Measurements from ENCODE around the gene HOXC13.

DNA sequence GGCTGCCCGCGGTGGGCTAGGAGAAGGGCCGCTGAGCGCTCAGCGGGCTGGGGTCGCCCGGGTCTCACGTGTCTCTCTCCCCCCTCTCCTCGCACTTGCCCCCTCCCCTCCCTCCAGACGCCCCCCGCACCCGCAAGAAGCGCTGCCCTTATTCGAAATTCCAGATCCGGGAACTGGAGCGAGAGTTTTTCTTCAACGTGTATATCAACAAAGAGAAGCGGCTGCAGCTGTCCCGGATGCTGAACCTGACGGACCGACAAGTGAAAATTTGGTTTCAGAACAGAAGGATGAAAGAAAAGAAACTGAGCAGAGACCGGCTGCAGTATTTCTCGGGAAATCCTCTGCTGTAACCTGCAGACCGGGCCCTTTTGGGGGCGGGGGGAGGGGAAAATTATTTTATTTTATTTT, 36.4 kb downstream of the HOXC13 start:
- TF ChIP-seq ZBTB26 (tag by site-specific recombination; optimal IDR thresholded peaks at IDR 0.05) (no peak), ZNF596 (tag by site-specific recombination; IDR thresholded peaks at IDR 0.05) (no peak), MEIS1 (CRISPR knock-in tag; IDR thresholded peaks at IDR 0.05; ENCODE audit: borderline replicate concordance) (no peak), CTCF (tag by site-specific recombination; IDR thresholded peaks at IDR 0.05) (no peak)
- TF ChIP-seq, protein P1, sequence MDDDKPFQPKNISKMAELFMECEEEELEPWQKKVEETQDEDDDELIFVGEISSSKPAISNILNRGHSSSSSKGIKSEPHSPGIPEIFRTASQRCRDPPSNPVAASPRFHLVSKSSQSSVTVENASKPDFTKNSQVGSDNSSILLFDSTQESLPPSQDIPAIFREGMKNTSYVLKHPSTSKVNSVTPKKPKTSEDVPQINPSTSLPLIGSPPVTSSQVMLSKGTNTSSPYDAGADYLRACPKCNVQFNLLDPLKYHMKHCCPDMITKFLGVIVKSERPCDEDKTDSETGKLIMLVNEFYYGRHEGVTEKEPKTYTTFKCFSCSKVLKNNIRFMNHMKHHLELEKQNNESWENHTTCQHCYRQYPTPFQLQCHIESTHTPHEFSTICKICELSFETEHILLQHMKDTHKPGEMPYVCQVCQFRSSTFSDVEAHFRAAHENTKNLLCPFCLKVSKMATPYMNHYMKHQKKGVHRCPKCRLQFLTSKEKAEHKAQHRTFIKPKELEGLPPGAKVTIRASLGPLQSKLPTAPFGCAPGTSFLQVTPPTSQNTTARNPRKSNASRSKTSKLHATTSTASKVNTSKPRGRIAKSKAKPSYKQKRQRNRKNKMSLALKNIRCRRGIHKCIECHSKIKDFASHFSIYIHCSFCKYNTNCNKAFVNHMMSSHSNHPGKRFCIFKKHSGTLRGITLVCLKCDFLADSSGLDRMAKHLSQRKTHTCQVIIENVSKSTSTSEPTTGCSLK (tag by site-specific recombination; IDR thresholded peaks at IDR 0.05) = no peak
- TF ChIP-seq, protein P2, sequence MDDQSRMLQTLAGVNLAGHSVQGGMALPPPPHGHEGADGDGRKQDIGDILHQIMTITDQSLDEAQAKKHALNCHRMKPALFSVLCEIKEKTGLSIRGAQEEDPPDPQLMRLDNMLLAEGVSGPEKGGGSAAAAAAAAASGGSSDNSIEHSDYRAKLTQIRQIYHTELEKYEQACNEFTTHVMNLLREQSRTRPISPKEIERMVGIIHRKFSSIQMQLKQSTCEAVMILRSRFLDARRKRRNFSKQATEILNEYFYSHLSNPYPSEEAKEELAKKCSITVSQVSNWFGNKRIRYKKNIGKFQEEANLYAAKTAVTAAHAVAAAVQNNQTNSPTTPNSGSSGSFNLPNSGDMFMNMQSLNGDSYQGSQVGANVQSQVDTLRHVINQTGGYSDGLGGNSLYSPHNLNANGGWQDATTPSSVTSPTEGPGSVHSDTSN (CRISPR knock-in tag; IDR thresholded peaks at IDR 0.05) = no peak
- TF ChIP-seq, protein P3, sequence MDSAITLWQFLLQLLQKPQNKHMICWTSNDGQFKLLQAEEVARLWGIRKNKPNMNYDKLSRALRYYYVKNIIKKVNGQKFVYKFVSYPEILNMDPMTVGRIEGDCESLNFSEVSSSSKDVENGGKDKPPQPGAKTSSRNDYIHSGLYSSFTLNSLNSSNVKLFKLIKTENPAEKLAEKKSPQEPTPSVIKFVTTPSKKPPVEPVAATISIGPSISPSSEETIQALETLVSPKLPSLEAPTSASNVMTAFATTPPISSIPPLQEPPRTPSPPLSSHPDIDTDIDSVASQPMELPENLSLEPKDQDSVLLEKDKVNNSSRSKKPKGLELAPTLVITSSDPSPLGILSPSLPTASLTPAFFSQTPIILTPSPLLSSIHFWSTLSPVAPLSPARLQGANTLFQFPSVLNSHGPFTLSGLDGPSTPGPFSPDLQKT (IDR thresholded peaks at IDR 0.05; ENCODE audit: borderline replicate concordance, low read depth, low read length) = no peak

Measured in HEK293 (cell line).